Tibial nerve (tissue), 4 donors: Measurements from ENCODE around the gene NFKBIE. TPM values are rescaled to one million over a fixed set of nuclear protein-coding genes. Genes with fewer than 3 reads are reported as not detected.

Source experiments
- DNase-seq, 2 donors: peaks; one replicate each; pipeline ENCODE4 v3.0.0-alpha.2; 2019; ENCODE audit warnings: low spot score in 2 of 2
- H3K27ac ChIP-seq, 4 donors: fragments of 200-600 bp; sonication (generic) in 3 of 4; one replicate each; pipeline ENCODE4 v1.5.1; 2017 to 2019; ENCODE audit warnings: mild to moderate bottlenecking in 1 of 4
- H3K27me3 ChIP-seq, 2 donors: fragments of 200-600 bp; sonication (generic) in 1 of 2; one replicate each; pipeline versions ENCODE4 v1.5.1 to v1.6.0; 2017 to 2019
- H3K36me3 ChIP-seq, 3 donors: fragments of 200-600 bp; sonication (generic); one replicate each; pipeline ENCODE4 v1.5.1; 2018 to 2019
- H3K4me1 ChIP-seq, 4 donors: fragments of 200-600 bp; sonication (generic) in 3 of 4; one replicate each; pipeline ENCODE4 v1.5.1; 2017 to 2019
- H3K4me3 ChIP-seq, 4 donors: fragments of 200-600 bp; sonication (generic) in 3 of 4; one replicate each; pipeline ENCODE4 v1.5.1; 2017 to 2019; ENCODE audit warnings: mild to moderate bottlenecking in 1 of 4, moderate library complexity in 1 of 4
- H3K9me3 ChIP-seq, 4 donors: fragments of 200-600 bp; sonication (generic) in 3 of 4; one replicate each; pipeline ENCODE4 v1.5.1; 2017 to 2019
- EP300 ChIP-seq, 2 donors: sonication (generic); formaldehyde crosslinking; IDR thresholded peaks; one replicate each; pipeline ENCODE4 v1.6.1; 2017; ENCODE audit warnings: antibody characterized with exemption in 2 of 2, mild to moderate bottlenecking in 1 of 2
- POLR2A ChIP-seq, 2 donors: fragments of 450-650 bp; IDR thresholded peaks; one replicate each; pipeline ENCODE4 v1.6.1; 2017; ENCODE audit warnings: antibody characterized with exemption in 2 of 2, mild to moderate bottlenecking in 2 of 2, moderate library complexity in 2 of 2
- WGBS, 2 donors: methylation state at CpG; one replicate each; pipeline ENCODE4 v1.1.5; 2018; 5-methylcytosine and 5-hydroxymethylcytosine counted together
- total RNA-seq, 4 donors: library from RNA; depleted of rRNA; stranded (reverse); fragments of >200 nt; gene quantifications; one replicate each; pipeline ENCODE4 v1.1.0, GENCODE V29; 2016
- TF ChIP-seq, protein P1 (sequence below), 5 experiments: fragments of 200-600 bp in 3 of 5; fragments of 450-650 bp in 2 of 5; sonication (generic) in 3 of 5; IDR thresholded peaks; one replicate each; pipeline ENCODE4 v1.5.1; 2016 to 2019; ENCODE audit warnings: antibody characterized with exemption in 5 of 5, mild to moderate bottlenecking in 3 of 5, moderate library complexity in 2 of 5

The NFKBIE gene
- total RNA-seq, 4 donors from 2014 or later, result 12.7 to 20.7 (median 16.0) TPM

DNA sequence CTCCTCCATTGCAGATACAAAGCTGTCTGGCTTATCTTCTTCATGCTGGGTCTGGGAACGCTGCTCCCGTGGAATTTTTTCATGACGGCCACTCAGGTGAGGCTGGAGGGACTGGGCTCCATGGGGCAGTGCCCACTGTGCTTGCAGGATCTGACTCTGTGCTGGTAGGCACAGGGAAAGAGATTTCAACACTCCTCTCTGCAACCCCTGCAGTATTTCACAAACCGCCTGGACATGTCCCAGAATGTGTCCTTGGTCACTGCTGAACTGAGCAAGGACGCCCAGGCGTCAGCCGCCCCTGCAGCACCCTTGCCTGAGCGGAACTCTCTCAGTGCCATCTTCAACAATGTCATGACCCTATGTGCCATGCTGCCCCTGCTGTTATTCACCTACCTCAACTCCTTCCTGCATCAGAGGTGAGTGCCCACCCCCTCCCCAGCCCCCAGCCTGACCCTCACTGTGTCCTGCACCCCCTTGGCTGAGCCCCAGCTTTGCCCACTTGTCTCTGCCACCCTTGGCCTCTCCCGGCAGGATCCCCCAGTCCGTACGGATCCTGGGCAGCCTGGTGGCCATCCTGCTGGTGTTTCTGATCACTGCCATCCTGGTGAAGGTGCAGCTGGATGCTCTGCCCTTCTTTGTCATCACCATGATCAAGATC is 35.8 kb downstream of the NFKBIE start:
- Histone ChIP-seq H3K36me3 (peaks cover 0 to 37% (median 0%) of the 10 kb centered on the region in 3 donors), H3K4me1 (peaks cover 4 to 90% (median 35%) of the 10 kb centered on the region in 4 donors), H3K4me3 (no peak overlapping the region), H3K9me3 (no peaks in the 10 kb centered on the region), H3K27me3 (no peaks in the 10 kb centered on the region), H3K27ac (no peak overlapping the region)
- WGBS, 2 donors, result 83 to 84% methylated on average over 11 of the region's 11 CpGs
- TF ChIP-seq, protein P1, sequence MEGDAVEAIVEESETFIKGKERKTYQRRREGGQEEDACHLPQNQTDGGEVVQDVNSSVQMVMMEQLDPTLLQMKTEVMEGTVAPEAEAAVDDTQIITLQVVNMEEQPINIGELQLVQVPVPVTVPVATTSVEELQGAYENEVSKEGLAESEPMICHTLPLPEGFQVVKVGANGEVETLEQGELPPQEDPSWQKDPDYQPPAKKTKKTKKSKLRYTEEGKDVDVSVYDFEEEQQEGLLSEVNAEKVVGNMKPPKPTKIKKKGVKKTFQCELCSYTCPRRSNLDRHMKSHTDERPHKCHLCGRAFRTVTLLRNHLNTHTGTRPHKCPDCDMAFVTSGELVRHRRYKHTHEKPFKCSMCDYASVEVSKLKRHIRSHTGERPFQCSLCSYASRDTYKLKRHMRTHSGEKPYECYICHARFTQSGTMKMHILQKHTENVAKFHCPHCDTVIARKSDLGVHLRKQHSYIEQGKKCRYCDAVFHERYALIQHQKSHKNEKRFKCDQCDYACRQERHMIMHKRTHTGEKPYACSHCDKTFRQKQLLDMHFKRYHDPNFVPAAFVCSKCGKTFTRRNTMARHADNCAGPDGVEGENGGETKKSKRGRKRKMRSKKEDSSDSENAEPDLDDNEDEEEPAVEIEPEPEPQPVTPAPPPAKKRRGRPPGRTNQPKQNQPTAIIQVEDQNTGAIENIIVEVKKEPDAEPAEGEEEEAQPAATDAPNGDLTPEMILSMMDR (IDR thresholded peaks at IDR 0.05), result no peak
- TF ChIP-seq EP300 (IDR thresholded peaks at IDR 0.05) (no peak), POLR2A (IDR thresholded peaks at IDR 0.05) (no peak)
- DNase-seq, result no peak

DNA sequence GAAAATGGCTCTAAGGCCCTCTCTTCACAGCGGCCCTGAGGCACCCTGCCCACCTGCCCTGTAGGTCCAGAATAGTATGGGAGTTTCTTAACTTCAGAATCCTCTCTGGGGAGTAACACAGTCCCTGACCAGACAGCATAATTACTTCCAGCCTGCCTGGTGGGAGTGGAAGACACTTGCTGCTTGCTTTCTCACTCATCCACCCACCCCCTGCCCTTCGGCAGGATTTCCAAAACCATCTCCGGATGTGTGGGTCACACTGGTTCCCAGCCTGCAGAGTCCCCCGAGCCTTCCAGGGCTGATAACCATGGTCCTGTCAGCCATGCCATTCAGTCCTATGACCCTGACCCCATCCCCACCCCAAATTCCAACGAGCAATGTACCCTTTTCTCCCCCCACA is 36.5 kb downstream of the NFKBIE start:
- peak overlapping the region in 2 of 4 donors; percentile 28 to 74 for H3K27ac ChIP-seq
- peaks cover 0 to 37% (median 0%) of the 10 kb centered on the region in 3 donors for H3K36me3 ChIP-seq
- H3K9me3 ChIP-seq, result no peaks in the 10 kb centered on the region
- no peaks in the 10 kb centered on the region for H3K27me3 ChIP-seq
- H3K4me3 ChIP-seq, result no peak overlapping the region
- TF ChIP-seq, protein P1 (IDR thresholded peaks at IDR 0.05), result no peak
- TF ChIP-seq EP300 (IDR thresholded peaks at IDR 0.05) (no peak), POLR2A (IDR thresholded peaks at IDR 0.05) (no peak)
- peaks cover 2 to 90% (median 35%) of the 10 kb centered on the region in 4 donors for H3K4me1 ChIP-seq
- no peak for DNase-seq
- whole genome bisulfite sequencing, 2 donors, result 60 to 74% methylated on average over 5 of the region's 5 CpGs

DNA sequence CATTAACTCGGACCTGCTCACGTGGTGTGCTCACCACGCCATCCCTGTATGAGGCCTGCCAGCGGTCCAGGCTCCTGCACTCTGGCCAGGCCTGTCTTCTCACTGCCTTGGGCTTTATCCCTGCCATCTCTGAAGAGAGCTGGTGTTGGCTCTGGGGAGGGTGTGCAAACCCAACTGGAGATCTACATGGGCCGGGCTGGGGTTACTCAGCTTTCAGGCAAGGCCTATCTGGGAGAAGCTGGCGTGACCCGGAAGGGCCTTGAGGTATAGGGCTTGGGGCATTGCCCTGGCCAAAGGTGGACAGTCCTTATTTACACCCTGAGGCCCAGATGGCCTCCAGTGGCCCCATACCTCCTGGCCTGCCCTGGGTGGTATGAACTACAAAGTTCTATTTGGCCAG is 36.9 kb downstream of the NFKBIE start:
- peak overlapping the region in 2 of 4 donors; percentile 28 to 74 for H3K27ac ChIP-seq
- TF ChIP-seq EP300 (IDR thresholded peaks at IDR 0.05) (no peak), POLR2A (IDR thresholded peaks at IDR 0.05) (no peak)
- TF ChIP-seq, protein P1 (IDR thresholded peaks at IDR 0.05), result no peak
- peaks cover 0 to 37% (median 0%) of the 10 kb centered on the region in 3 donors for H3K36me3 ChIP-seq
- H3K9me3 ChIP-seq, result no peaks in the 10 kb centered on the region
- DNase-seq, result no peak
- no peaks in the 10 kb centered on the region for H3K27me3 ChIP-seq
- WGBS, 2 donors, result 85 to 88% methylated on average over 4 to 6 of the region's 7 CpGs
- no peak overlapping the region for H3K4me3 ChIP-seq
- H3K4me1 ChIP-seq, result peaks cover 0 to 90% (median 34%) of the 10 kb centered on the region in 4 donors

DNA sequence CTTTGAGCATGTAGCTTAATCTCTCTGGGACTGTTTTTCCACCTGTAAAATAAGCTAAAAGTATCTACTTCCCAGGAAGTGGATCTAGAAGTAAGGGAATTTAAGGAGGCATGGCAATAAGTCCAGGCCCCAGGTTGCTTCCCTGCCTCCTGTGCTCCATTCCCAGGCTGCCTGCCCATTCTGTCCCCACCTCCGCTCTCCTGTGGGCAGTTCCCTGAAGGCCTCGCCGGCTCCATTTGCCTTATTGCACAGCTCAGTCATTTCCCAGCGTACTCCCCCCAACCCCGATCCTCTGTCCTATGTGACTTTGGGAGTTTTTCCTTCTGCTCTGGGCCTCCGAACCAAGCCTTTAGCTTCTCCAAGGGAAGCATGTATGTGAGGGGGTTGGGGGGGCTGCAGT is 37.3 kb downstream of the NFKBIE start:
- H3K9me3 ChIP-seq, result no peaks in the 10 kb centered on the region
- no peaks in the 10 kb centered on the region for H3K27me3 ChIP-seq
- 76 to 81% methylated on average over 6 of the region's 6 CpGs for WGBS, 2 donors
- H3K4me3 ChIP-seq, result no peak overlapping the region
- peaks cover 0 to 37% (median 0%) of the 10 kb centered on the region in 3 donors for H3K36me3 ChIP-seq
- TF ChIP-seq, protein P1 (IDR thresholded peaks at IDR 0.05), result no peak
- TF ChIP-seq POLR2A (IDR thresholded peaks at IDR 0.05) (no peak), EP300 (IDR thresholded peaks at IDR 0.05) (no peak)
- DNase-seq, result no peak
- peaks cover 0 to 87% (median 33%) of the 10 kb centered on the region in 4 donors for H3K4me1 ChIP-seq
- peak overlapping the region in 2 of 4 donors; percentile 70 to 74 for H3K27ac ChIP-seq

DNA sequence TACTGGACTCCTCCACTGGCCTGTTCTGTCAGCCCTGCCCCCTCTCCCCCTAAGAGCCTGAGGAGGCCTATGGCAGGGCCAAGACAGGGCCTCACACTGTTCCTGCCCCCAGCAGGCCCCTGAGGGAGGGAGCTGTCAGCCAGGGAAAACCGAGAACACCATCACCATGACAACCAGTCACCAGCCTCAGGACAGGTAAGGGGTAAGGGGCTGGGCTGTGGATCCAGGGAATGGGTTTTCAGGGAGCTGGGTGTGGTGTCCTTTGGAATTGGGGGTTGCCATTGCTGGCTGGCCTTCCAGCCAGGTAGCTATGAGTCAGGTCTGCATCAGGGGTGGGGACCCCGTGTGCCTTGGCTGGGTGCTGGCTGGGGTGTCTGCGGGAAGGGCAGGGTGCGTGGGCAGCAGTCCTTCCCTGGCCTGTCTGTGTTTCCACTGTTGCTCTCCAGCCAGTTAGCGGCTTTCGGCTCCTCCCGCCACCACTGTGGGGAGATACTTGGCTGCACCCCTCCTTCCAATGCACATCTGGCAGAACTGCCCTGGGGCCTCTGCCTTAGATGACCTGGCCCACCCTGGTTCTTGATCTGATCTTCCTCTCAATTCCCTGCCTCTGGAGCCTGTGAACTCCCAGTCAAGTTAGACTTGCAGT is 38.1 kb downstream of the NFKBIE start:
- H3K4me1 ChIP-seq, result peaks cover 0 to 87% (median 41%) of the 10 kb centered on the region in 4 donors
- peak overlapping the region in 3 of 4 donors; percentile 60 to 74 (median 70) for H3K27ac ChIP-seq
- H3K4me3 ChIP-seq, result peak overlapping the region in 1 of 4 donors; percentile 8
- DNase-seq, result no peak
- peaks cover 0 to 30% (median 0%) of the 10 kb centered on the region in 3 donors for H3K36me3 ChIP-seq
- 65 to 72% methylated on average over 7 of the region's 7 CpGs for WGBS, 2 donors
- H3K9me3 ChIP-seq, result no peaks in the 10 kb centered on the region
- TF ChIP-seq POLR2A (IDR thresholded peaks at IDR 0.05), result no peak
- no peak for TF ChIP-seq EP300 (IDR thresholded peaks at IDR 0.05)
- TF ChIP-seq, protein P1 (IDR thresholded peaks at IDR 0.05), result no peak
- no peaks in the 10 kb centered on the region for H3K27me3 ChIP-seq
